B cell (primary cell): ENCODE measurements around the gene ANKRD42.

Experiments
- EZH2 ChIP-seq: IDR thresholded peaks from 2 replicates; pipeline ENCODE4 v1.6.1; 2012; ENCODE audit warnings: borderline replicate concordance, low read depth, mild to moderate bottlenecking, moderate library complexity, low read length; ENCODE audit not compliant: insufficient read depth, poor library complexity, severe bottlenecking
- TF ChIP-seq, protein P1 (sequence below): fragments of 200-600 bp; IDR thresholded peaks from one replicate; pipeline ENCODE4 v1.8.0; 2022; ENCODE audit warnings: antibody characterized with exemption, mild to moderate bottlenecking

DNA sequence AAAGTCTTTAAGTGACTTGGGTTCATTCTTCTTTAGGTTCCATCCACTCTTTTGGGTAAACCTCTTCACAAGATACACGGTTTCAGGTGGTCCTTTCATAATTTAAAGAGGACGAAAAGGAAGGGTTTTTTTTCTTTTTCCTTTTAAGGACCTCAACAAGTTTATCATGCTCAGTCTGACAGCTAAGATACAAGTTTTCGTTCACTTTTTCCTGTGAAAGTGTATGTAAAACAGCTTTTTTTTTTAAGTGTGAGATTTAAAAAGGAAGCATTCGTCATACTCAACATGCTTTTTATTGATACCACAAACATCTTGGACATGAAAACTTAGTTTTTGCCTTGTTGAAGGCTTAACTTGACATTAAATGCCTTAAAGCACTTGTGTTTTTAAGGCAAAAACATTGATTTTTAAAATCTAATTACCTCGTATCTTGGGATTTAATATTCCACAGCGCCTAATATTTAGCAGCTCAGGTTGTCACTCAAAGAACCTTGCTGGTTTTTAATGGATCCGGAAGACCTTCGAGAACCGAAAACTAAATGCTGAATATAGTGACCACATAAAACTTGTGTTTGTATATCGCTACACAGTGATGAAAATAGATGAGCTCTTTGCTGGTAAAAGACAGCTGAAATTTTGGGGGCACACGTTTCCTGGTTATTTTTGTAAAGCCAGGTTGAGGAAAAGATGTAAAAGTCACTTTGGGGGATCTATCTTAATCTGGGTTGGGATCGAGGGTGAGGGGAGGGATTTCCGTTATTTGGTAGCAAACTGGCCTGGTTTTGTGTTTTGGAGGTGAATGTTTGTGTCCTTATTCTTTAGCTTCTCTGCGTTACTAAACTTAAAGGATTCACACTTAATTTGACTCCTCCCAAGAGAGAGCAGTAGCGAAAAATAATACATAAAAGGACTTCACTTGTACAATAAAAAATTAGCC lies 34.3 kb upstream of the ANKRD42 start:
- TF ChIP-seq, protein P1, sequence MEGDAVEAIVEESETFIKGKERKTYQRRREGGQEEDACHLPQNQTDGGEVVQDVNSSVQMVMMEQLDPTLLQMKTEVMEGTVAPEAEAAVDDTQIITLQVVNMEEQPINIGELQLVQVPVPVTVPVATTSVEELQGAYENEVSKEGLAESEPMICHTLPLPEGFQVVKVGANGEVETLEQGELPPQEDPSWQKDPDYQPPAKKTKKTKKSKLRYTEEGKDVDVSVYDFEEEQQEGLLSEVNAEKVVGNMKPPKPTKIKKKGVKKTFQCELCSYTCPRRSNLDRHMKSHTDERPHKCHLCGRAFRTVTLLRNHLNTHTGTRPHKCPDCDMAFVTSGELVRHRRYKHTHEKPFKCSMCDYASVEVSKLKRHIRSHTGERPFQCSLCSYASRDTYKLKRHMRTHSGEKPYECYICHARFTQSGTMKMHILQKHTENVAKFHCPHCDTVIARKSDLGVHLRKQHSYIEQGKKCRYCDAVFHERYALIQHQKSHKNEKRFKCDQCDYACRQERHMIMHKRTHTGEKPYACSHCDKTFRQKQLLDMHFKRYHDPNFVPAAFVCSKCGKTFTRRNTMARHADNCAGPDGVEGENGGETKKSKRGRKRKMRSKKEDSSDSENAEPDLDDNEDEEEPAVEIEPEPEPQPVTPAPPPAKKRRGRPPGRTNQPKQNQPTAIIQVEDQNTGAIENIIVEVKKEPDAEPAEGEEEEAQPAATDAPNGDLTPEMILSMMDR, result no peak
- TF ChIP-seq EZH2, result no peak
